ENCODE data around the gene CHRNE. TPM values are rescaled to one million over a fixed set of nuclear protein-coding genes. Genes with fewer than 3 reads are reported as not detected.
"Not testable (repeated sequence)": the region's sequence is repeated elsewhere in the genome, so short reads cannot be mapped to it uniquely, and the experiment has no call there.

The CHRNE gene
- total RNA-seq, 1 experiment from 2014 or later = 0.11 TPM

GRCh38 chr17:4870855-4871254 is 32.0 kb downstream of the CHRNE start:
- no peak for DNase-seq (ENCODE audit: low read depth, low spot score)
- in situ Hi-C loops (cut with HindIII; ENCODE audit: low pct_unique_long_range_greater_than_20kb, low sequenced_read_pairs) = no loop called here

GRCh38 chr17:4869058-4869998 is 33.6 kb downstream of the CHRNE start:
- DNase-seq (ENCODE audit: low read depth, low spot score); in situ Hi-C loops (cut with HindIII; ENCODE audit: low pct_unique_long_range_greater_than_20kb, low sequenced_read_pairs): not testable (repeated sequence)

GRCh38 chr17:4867535-4867934 is 35.4 kb downstream of the CHRNE start:
- DNase-seq (ENCODE audit: low read depth, low spot score); in situ Hi-C loops (cut with HindIII; ENCODE audit: low pct_unique_long_range_greater_than_20kb, low sequenced_read_pairs): not testable (repeated sequence)

- in situ Hi-C loops (cut with HindIII; ENCODE audit: low pct_unique_long_range_greater_than_20kb, low sequenced_read_pairs) = no loop called here
- DNase-seq (ENCODE audit: low read depth, low spot score) = no peak
These were observed 39.6 kb downstream of the CHRNE start for GRCh38 chr17:4863321-4863720.

GRCh38 chr17:4862720-4863119 is 40.2 kb downstream of the CHRNE start:
- in situ Hi-C loops (cut with HindIII; ENCODE audit: low pct_unique_long_range_greater_than_20kb, low sequenced_read_pairs) = no loop called here
- DNase-seq (ENCODE audit: low read depth, low spot score) = no peak

GRCh38 chr17:4861052-4861451 is 41.8 kb downstream of the CHRNE start:
- in situ Hi-C loops (cut with HindIII; ENCODE audit: low pct_unique_long_range_greater_than_20kb, low sequenced_read_pairs) = no loop called here
- no peak for DNase-seq (ENCODE audit: low read depth, low spot score)

- DNase-seq (ENCODE audit: low read depth, low spot score) = no peak
- in situ Hi-C loops (cut with HindIII; ENCODE audit: low pct_unique_long_range_greater_than_20kb, low sequenced_read_pairs) = no loop called here
These were observed 42.2 kb downstream of the CHRNE start for GRCh38 chr17:4860651-4861050.

- in situ Hi-C loops (cut with HindIII; ENCODE audit: low pct_unique_long_range_greater_than_20kb, low sequenced_read_pairs) = no loop called here
- no peak for DNase-seq (ENCODE audit: low read depth, low spot score)
These were observed 42.9 kb downstream of the CHRNE start for GRCh38 chr17:4859816-4860625.

GRCh38 chr17:4858882-4859260 is 44.0 kb downstream of the CHRNE start:
- DNase-seq (ENCODE audit: low read depth, low spot score) = no peak
- in situ Hi-C loops (cut with HindIII; ENCODE audit: low pct_unique_long_range_greater_than_20kb, low sequenced_read_pairs) = no loop called here

GRCh38 chr17:4858068-4858881 is 44.6 kb downstream of the CHRNE start:
- in situ Hi-C loops (cut with HindIII; ENCODE audit: low pct_unique_long_range_greater_than_20kb, low sequenced_read_pairs) = no loop called here
- peak; percentile 74 for DNase-seq (ENCODE audit: low read depth, low spot score)

- in situ Hi-C loops (cut with HindIII; ENCODE audit: low pct_unique_long_range_greater_than_20kb, low sequenced_read_pairs); DNase-seq (ENCODE audit: low read depth, low spot score): not testable (repeated sequence)
These were observed 45.6 kb downstream of the CHRNE start for GRCh38 chr17:4857347-4857746.

- in situ Hi-C loops (cut with HindIII; ENCODE audit: low pct_unique_long_range_greater_than_20kb, low sequenced_read_pairs) = no loop called here
- no peak for DNase-seq (ENCODE audit: low read depth, low spot score)
These were observed 46.0 kb downstream of the CHRNE start for GRCh38 chr17:4856937-4857314.

GRCh38 chr17:4856271-4856936 is 46.5 kb downstream of the CHRNE start:
- DNase-seq (ENCODE audit: low read depth, low spot score) = no peak
- in situ Hi-C loops (cut with HindIII; ENCODE audit: low pct_unique_long_range_greater_than_20kb, low sequenced_read_pairs) = no loop called here

- DNase-seq (ENCODE audit: low read depth, low spot score) = no peak
These were observed 48.7 kb downstream of the CHRNE start for GRCh38 chr17:4854111-4854681.

GRCh38 chr17:4853208-4853671 is 49.7 kb downstream of the CHRNE start:
- DNase-seq (ENCODE audit: low read depth, low spot score) = no peak
- in situ Hi-C loops (cut with HindIII; ENCODE audit: low pct_unique_long_range_greater_than_20kb, low sequenced_read_pairs) = no loop called here

More at GRCh38 chr17:4854111-4854681, 48.7 kb downstream of the CHRNE start:
- in situ Hi-C loops (cut with HindIII; ENCODE audit: low pct_unique_long_range_greater_than_20kb, low sequenced_read_pairs) = no loop called here

- peak; percentile 17 for DNase-seq (ENCODE audit: low read depth, low spot score)
- in situ Hi-C loops (cut with HindIII; ENCODE audit: low pct_unique_long_range_greater_than_20kb, low sequenced_read_pairs) = no loop called here
These were observed 50.2 kb downstream of the CHRNE start for GRCh38 chr17:4852567-4853207.

Measured in SK-MEL-5 (cell line).